Endothelial cell (in vitro differentiated cells): ENCODE measurements around the gene UMPS. TPM values are rescaled to one million over a fixed set of nuclear protein-coding genes. Genes with fewer than 3 reads are reported as not detected.
"Not testable (repeated sequence)": the region's sequence is repeated elsewhere in the genome, so short reads cannot be mapped to it uniquely, and the experiment has no call there.

Experiments
- DNase-seq: peaks from one replicate; pipeline ENCODE4 v3.0.0; 2021; ENCODE audit warnings: low spot score
- H3K27ac Mint-ChIP-seq: one replicate; pipeline ENCODE4 v1.8.0; 2021; ENCODE audit warnings: mixed read lengths, inconsistent platforms; ENCODE audit not compliant: unreplicated experiment
- H3K27me3 Mint-ChIP-seq: one replicate; pipeline ENCODE4 v1.8.0; 2021; ENCODE audit warnings: mild to moderate bottlenecking, moderate library complexity, mixed read lengths, inconsistent platforms; ENCODE audit not compliant: unreplicated experiment
- H3K36me3 Mint-ChIP-seq: one replicate; pipeline ENCODE4 v1.8.0; 2021; ENCODE audit warnings: mild to moderate bottlenecking, low read depth, mixed read lengths, inconsistent platforms; ENCODE audit not compliant: unreplicated experiment
- H3K4me1 Mint-ChIP-seq: one replicate; pipeline ENCODE4 v1.8.0; 2021; ENCODE audit warnings: mild to moderate bottlenecking, mixed read lengths, inconsistent platforms; ENCODE audit not compliant: unreplicated experiment
- H3K4me3 Mint-ChIP-seq: one replicate; pipeline ENCODE4 v1.8.0; 2021; ENCODE audit warnings: mild to moderate bottlenecking, mixed read lengths, inconsistent platforms; ENCODE audit not compliant: unreplicated experiment
- H3K9me3 Mint-ChIP-seq: one replicate; pipeline ENCODE4 v1.8.0; 2021; ENCODE audit warnings: mixed read lengths, inconsistent platforms; ENCODE audit not compliant: unreplicated experiment
- CTCF ChIP-seq: fragments of 200-600 bp; sonication (generic); IDR thresholded peaks from one replicate; pipeline ENCODE4 v1.5.0; 2021; ENCODE audit warnings: antibody characterized with exemption; ENCODE audit not compliant: unreplicated experiment
- total RNA-seq: library from RNA; stranded (reverse); fragmentation: NEBNext Ultra II Directional; extraction: Animal tissue kit (Norgen Biotek cat#: 25700); gene quantifications from one replicate; pipeline ENCODE4 v1.2.1, GENCODE V29; 2021; ENCODE audit not compliant: unreplicated experiment

UMPS gene
- total RNA-seq, 1 donor from 2014 or later: 27.1 TPM

GRCh38 chr3:124699686-124700396 lies 30.4 kb upstream of the UMPS start:
- H3K27me3 Mint-ChIP-seq: no peaks in the 10 kb centered on the region
- H3K4me1 Mint-ChIP-seq: peaks cover 19% of the 10 kb centered on the region
- H3K9me3 Mint-ChIP-seq: no peaks in the 10 kb centered on the region
- no peak for TF ChIP-seq CTCF
- no peak overlapping the region for H3K4me3 Mint-ChIP-seq
- peaks cover 11% of the 10 kb centered on the region for H3K36me3 Mint-ChIP-seq
- DNase-seq: no peak
- peak overlapping the region; percentile 48 for H3K27ac Mint-ChIP-seq

GRCh38 chr3:124700880-124701684 lies 29.2 kb upstream of the UMPS start:
- Mint-ChIP-seq H3K27me3 (no peaks in the 10 kb centered on the region), H3K4me3 (no peak overlapping the region), H3K9me3 (no peaks in the 10 kb centered on the region), H3K4me1 (peaks cover 19% of the 10 kb centered on the region), H3K36me3 (peaks cover 19% of the 10 kb centered on the region), H3K27ac (no peak overlapping the region)
- no peak for DNase-seq
- no peak for TF ChIP-seq CTCF

GRCh38 chr3:124701687-124702086 lies 28.6 kb upstream of the UMPS start:
- Mint-ChIP-seq H3K36me3 (peaks cover 18% of the 10 kb centered on the region), H3K9me3 (no peaks in the 10 kb centered on the region), H3K27me3 (no peaks in the 10 kb centered on the region), H3K4me1 (peaks cover 19% of the 10 kb centered on the region), H3K27ac (no peak overlapping the region), H3K4me3 (no peak overlapping the region)
- TF ChIP-seq CTCF: no peak
- DNase-seq: no peak

DNA sequence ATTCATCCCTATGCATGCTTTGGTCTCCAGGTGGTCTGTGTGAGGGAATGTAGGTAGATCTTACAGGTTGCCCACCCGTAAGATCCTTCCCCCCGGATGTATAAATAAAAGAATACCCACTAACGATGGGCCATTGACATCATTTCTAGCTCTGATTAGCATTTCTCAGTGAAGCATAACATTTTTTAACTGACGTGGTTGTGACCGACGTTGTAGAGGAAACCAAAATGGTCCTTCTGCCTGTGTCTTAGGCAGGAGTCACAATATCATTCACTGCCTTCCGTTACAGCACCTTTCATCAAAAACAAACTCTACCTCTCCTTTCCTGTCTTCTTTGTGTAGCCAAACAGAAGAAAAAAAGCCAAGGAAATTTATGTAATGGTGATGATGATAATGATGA lies 27.3 kb upstream of the UMPS start:
- Mint-ChIP-seq H3K27me3 (no peaks in the 10 kb centered on the region), H3K9me3 (no peaks in the 10 kb centered on the region), H3K27ac (no peak overlapping the region), H3K36me3 (peaks cover 22% of the 10 kb centered on the region), H3K4me1 (peaks cover 21% of the 10 kb centered on the region), H3K4me3 (no peak overlapping the region)
- no peak for TF ChIP-seq CTCF
- DNase-seq: no peak

DNA sequence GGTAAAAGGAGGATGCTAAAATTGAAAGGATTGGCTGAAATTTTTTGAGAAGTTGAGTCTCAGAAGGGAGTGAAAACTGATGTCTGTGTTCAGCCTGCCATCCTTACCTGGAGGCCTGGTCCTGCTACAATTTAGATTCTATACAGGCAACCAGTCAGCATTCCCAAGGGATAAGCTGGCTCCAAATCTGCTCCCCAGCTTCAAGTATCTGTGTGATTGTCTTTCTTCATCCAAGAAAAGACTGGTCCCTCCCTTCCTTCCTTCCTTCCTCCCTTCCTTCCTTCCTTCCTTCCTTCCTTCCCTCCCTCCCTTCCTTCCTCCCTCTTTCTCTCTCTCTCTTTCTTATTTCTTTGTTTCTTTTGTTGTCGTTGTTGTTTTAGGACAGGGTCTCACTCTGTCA lies 24.7 kb upstream of the UMPS start:
- peaks cover 24% of the 10 kb centered on the region for H3K36me3 Mint-ChIP-seq
- H3K4me3 Mint-ChIP-seq: peak overlapping the region; percentile 27
- no peak for TF ChIP-seq CTCF
- no peak for DNase-seq
- H3K4me1 Mint-ChIP-seq: peaks cover 3% of the 10 kb centered on the region
- H3K9me3 Mint-ChIP-seq: no peaks in the 10 kb centered on the region
- peaks cover 1% of the 10 kb centered on the region for H3K27me3 Mint-ChIP-seq
- H3K27ac Mint-ChIP-seq: no peak overlapping the region

DNA sequence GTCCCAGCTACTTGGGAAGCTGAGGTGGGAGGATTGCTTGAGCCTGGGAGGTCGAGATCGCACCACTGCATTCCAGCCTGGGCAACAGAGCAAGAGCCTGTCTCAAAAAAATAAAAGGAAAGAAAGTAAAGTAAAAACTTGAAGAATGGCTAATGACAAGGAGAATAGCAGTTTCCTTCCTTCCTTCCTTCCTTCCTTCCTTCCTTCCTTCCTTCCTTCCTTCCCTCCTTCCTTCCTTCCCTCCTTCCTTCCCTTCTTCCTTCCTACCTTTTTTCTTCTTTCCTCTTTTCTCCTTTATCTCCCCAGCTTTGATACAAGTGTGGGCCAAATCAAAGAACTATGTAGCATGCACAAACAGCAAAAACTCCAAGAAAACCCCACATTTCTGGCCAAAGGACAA lies 23.0 kb upstream of the UMPS start:
- H3K27ac Mint-ChIP-seq: peak overlapping the region; percentile 48
- DNase-seq, H3K9me3 Mint-ChIP-seq, H3K4me1 Mint-ChIP-seq, H3K27me3 Mint-ChIP-seq: not testable (repeated sequence)
- peaks cover 24% of the 10 kb centered on the region for H3K36me3 Mint-ChIP-seq
- H3K4me3 Mint-ChIP-seq: peak overlapping the region; percentile 87
